Parathyroid adenoma (tissue), 2 donors: ENCODE results near the gene SAC3D1.
"Not testable (repeated sequence)": the region's sequence is repeated elsewhere in the genome, so short reads cannot be mapped to it uniquely, and the experiment has no call there.

Experiments used
- H2AFZ ChIP-seq: fragments of 300-600 bp; sonication (generic); one replicate; pipeline ENCODE4 v1.7.0; 2017; ENCODE audit warnings: antibody characterized with exemption, mild to moderate bottlenecking
- H3K27ac ChIP-seq: fragments of 300-600 bp; sonication (generic); one replicate; pipeline ENCODE4 v1.7.0; 2017
- H3K27me3 ChIP-seq: fragments of 300-600 bp; sonication (generic); one replicate; pipeline ENCODE4 v1.7.0; 2017; ENCODE audit warnings: low read length; ENCODE audit not compliant: control insufficient read depth, insufficient read depth
- H3K36me3 ChIP-seq: fragments of 300-600 bp; sonication (generic); one replicate; pipeline ENCODE4 v1.7.0; 2017; ENCODE audit warnings: low read length; ENCODE audit not compliant: control insufficient read depth, insufficient read depth
- H3K4me1 ChIP-seq: fragments of 300-600 bp; sonication (generic); one replicate; pipeline ENCODE4 v1.7.0; 2017; ENCODE audit warnings: control low read depth
- H3K4me2 ChIP-seq: fragments of 300-600 bp; sonication (generic); one replicate; pipeline ENCODE4 v1.7.0; 2017; ENCODE audit warnings: low read length
- H3K4me3 ChIP-seq: fragments of 300-600 bp; sonication (generic); one replicate; pipeline ENCODE4 v1.7.0; 2017; ENCODE audit warnings: low read depth, low read length
- H3K79me2 ChIP-seq: fragments of 300-600 bp; sonication (generic); one replicate; pipeline ENCODE4 v1.7.0; 2017; ENCODE audit warnings: control low read depth
- H3K9ac ChIP-seq: fragments of 300-600 bp; sonication (generic); one replicate; pipeline ENCODE4 v1.7.0; 2017; ENCODE audit warnings: mild to moderate bottlenecking
- H3K9me3 ChIP-seq: fragments of 300-600 bp; sonication (generic); one replicate; pipeline ENCODE4 v1.7.0; 2017; ENCODE audit warnings: low read length; ENCODE audit not compliant: control insufficient read depth
- TF ChIP-seq, protein P1 (sequence below): fragments of 300-600 bp; sonication (generic); IDR thresholded peaks from one replicate; pipeline ENCODE4 v1.7.0; 2017; ENCODE audit warnings: antibody characterized with exemption, mild to moderate bottlenecking
- donor health status: primary hyperparathyroidism.

Gene SAC3D1

DNA sequence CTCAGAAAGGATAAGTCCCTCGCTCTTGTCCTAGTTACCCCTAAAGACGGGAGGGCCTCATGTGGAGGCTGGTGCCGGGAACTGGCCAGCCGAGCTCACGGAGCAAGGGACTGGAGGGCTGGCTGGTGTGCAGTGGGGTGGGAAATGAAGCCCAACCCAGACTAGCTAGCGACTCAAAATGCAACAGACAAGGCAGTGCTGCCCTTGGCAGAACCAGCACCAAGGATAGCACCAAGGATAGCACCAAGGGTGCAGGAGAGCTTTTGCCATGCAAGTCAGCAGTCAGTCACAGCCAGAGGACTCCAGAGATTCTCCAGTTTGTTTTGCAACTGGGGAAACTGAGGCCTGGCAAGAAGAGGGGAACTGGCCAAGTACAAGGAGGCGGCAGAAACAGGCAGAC, 37.7 kb upstream of the SAC3D1 start:
- TF ChIP-seq, protein P1, sequence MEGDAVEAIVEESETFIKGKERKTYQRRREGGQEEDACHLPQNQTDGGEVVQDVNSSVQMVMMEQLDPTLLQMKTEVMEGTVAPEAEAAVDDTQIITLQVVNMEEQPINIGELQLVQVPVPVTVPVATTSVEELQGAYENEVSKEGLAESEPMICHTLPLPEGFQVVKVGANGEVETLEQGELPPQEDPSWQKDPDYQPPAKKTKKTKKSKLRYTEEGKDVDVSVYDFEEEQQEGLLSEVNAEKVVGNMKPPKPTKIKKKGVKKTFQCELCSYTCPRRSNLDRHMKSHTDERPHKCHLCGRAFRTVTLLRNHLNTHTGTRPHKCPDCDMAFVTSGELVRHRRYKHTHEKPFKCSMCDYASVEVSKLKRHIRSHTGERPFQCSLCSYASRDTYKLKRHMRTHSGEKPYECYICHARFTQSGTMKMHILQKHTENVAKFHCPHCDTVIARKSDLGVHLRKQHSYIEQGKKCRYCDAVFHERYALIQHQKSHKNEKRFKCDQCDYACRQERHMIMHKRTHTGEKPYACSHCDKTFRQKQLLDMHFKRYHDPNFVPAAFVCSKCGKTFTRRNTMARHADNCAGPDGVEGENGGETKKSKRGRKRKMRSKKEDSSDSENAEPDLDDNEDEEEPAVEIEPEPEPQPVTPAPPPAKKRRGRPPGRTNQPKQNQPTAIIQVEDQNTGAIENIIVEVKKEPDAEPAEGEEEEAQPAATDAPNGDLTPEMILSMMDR, result no peak
- Histone ChIP-seq H3K9ac (no peak overlapping the region), H3K4me1 (no peaks in the 10 kb centered on the region), H2AFZ (no peak overlapping the region), H3K27me3 (no peaks in the 10 kb centered on the region), H3K9me3 (no peaks in the 10 kb centered on the region), H3K27ac (no peak overlapping the region), H3K4me3 (no peak overlapping the region), H3K4me2 (no peak overlapping the region), H3K79me2 (no peaks in the 10 kb centered on the region), H3K36me3 (no peaks in the 10 kb centered on the region)

DNA sequence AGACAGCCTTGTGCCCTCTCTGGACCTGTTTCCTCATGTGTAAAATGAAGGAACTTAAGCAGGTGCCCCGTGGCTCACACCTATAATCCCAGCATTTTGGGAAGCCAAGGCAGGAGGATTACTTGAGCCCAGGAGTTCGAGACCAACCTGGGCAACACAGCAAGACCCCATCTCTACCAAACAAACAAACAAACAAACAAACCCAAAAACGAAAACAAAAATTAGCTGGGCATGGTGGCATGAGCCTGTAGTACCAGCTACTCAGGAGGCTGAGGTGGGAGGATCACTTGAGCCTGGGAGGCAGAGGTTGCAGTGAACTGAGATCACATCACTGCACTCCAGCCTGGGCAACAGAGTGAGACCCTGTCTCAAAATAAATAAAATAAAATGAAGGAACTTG, 37.0 kb upstream of the SAC3D1 start:
- not testable (repeated sequence) for H3K9me3 ChIP-seq, H3K4me1 ChIP-seq, H3K79me2 ChIP-seq, H3K4me2 ChIP-seq, H3K9ac ChIP-seq, H3K27ac ChIP-seq, H3K36me3 ChIP-seq, H3K4me3 ChIP-seq, H2AFZ ChIP-seq, H3K27me3 ChIP-seq

DNA sequence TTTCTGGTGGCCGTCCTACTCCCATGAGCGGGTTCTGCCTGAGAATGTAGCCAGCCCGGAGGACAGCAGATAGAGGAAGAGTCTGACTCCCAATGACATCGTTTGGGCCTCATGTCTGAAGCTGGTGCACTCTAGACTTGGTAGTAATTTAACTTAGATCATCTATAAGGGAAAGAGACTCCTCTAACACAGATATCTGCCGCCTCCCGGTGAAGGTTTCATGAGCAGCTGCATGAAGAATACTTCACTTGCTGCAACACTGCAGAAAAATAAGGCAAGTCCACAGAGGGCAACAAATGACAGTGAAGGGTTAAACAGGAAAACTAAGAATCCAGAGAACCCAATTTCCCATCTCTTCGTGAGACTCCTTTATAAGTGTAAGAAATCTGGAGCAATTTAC, 33.0 kb upstream of the SAC3D1 start:
- no peak overlapping the region for H3K27ac ChIP-seq
- H3K27me3 ChIP-seq, result no peaks in the 10 kb centered on the region
- no peak overlapping the region for H2AFZ ChIP-seq
- H3K79me2 ChIP-seq, result no peaks in the 10 kb centered on the region
- no peak overlapping the region for H3K4me2 ChIP-seq
- H3K4me3 ChIP-seq, result no peak overlapping the region
- no peak overlapping the region for H3K9ac ChIP-seq
- H3K4me1 ChIP-seq, result no peaks in the 10 kb centered on the region
- TF ChIP-seq, protein P1, result no peak
- H3K9me3 ChIP-seq, result no peaks in the 10 kb centered on the region
- no peaks in the 10 kb centered on the region for H3K36me3 ChIP-seq

DNA sequence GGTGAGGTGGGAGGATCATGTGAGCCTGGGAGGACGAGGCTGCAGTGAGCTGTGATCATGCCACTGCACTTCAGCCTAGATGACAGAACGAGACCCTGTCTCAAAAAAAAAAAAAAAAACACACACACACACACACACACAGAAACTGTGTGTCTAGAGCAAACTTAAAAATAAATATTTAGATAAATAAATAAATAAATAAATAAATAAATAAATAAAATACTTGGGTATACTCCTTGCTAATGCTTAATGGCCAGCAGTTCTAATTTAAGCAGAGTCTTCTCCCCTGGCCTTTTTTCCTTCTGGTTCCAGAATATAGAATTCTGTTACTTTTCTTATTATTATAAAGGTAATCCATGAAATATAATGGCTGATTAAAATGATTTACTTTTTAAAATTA, 32.1 kb upstream of the SAC3D1 start:
- H3K27ac ChIP-seq, result no peak overlapping the region
- no peak overlapping the region for H3K4me2 ChIP-seq
- H3K79me2 ChIP-seq, result no peaks in the 10 kb centered on the region
- no peak overlapping the region for H2AFZ ChIP-seq
- H3K4me1 ChIP-seq, result no peaks in the 10 kb centered on the region
- no peaks in the 10 kb centered on the region for H3K36me3 ChIP-seq
- no peaks in the 10 kb centered on the region for H3K9me3 ChIP-seq
- no peaks in the 10 kb centered on the region for H3K27me3 ChIP-seq
- H3K4me3 ChIP-seq, result no peak overlapping the region
- no peak overlapping the region for H3K9ac ChIP-seq
- TF ChIP-seq, protein P1, result no peak

DNA sequence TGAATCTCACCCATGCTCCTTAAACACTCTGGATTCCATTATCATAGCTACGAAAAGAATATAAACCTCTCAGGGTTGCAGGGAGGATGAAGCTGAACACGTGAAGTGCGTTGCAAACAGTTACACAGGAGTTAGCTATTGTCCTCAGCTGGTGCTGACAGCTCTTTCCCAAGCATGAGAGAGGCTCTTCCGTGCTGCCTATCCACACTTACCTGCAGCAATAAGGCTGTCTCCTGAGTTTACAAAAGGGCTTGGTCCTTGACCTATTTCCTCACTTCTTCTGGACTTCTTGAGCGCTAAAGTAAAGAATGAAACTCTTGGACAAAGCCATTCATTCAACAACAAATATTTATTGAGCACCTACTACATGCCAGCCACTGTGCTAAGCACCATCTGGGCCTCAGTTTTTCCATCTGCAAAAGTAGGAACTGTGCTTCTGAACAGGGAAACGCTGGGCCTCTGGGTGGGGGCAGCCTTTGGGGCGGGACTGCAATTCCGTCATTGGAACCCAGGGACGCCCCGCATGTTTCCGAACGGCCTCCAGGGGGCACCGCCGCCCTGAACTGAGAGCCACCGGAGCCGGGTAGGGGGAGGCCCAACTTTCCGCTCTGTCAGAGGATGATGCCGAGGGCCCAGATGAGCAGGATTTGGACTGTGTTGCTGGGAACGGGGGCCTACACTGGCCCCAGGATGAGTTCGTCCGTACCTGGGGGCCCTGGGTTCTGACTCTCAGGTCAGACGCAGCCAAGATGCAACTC, 27.7 kb upstream of the SAC3D1 start:
- H3K9ac ChIP-seq, result no peak overlapping the region

More for the DNA sequence above, 27.7 kb upstream of the SAC3D1 start:
- Histone ChIP-seq H3K4me1 (no peaks in the 10 kb centered on the region), H3K79me2 (peaks cover 7% of the 10 kb centered on the region), H3K4me3 (peak overlapping the region; percentile 66), H3K36me3 (no peaks in the 10 kb centered on the region), H2AFZ (peak overlapping the region; percentile 94), H3K27ac (peak overlapping the region; percentile 97), H3K4me2 (peak overlapping the region; percentile 84), H3K27me3 (no peaks in the 10 kb centered on the region), H3K9me3 (no peaks in the 10 kb centered on the region)
- TF ChIP-seq, protein P1, result peak; percentile 64
